ENCODE results near the gene LRRTM2. TPM values are rescaled to one million over a fixed set of nuclear protein-coding genes. Genes with fewer than 3 reads are reported as not detected.

The LRRTM2 gene
- total RNA-seq, 4 donors from 2014 or later, result under 0.01 to 1.4 (median 0.55) TPM; not detected in 1

- no peaks in the 10 kb centered on the region for H3K9me3 ChIP-seq
- no peak for DNase-seq
- H3K27me3 ChIP-seq, result no peaks in the 10 kb centered on the region
- TF ChIP-seq POLR2A (IDR thresholded peaks at IDR 0.05) (no peak), CTCF (IDR thresholded peaks at IDR 0.05) (no peak)
- no peak overlapping the region for H3K27ac ChIP-seq
- intact Hi-C loops (cut with DNase I; ENCODE audit: low total_unique reads), result no loop called here
- no peaks in the 10 kb centered on the region for H3K36me3 ChIP-seq
- no peaks in the 10 kb centered on the region for H3K4me1 ChIP-seq
- no peak overlapping the region for H3K4me3 ChIP-seq
Measured at GRCh38 chr5:138875946-138876345, 811 bp upstream of the LRRTM2 start.

GRCh38 chr5:138875552-138875875, 379 bp upstream of the LRRTM2 start:
- Histone ChIP-seq H3K4me3 (no peak overlapping the region), H3K36me3 (no peaks in the 10 kb centered on the region), H3K27me3 (no peaks in the 10 kb centered on the region), H3K9me3 (no peaks in the 10 kb centered on the region), H3K4me1 (no peaks in the 10 kb centered on the region), H3K27ac (no peak overlapping the region)
- intact Hi-C loops (cut with DNase I; ENCODE audit: low total_unique reads), result no loop called here
- no peak for DNase-seq
- no peak for TF ChIP-seq CTCF (IDR thresholded peaks at IDR 0.05)
- TF ChIP-seq POLR2A (IDR thresholded peaks at IDR 0.05), result no peak

- intact Hi-C loops (cut with DNase I; ENCODE audit: low total_unique reads), result no loop called here
- H3K4me3 ChIP-seq, result no peak overlapping the region
- no peaks in the 10 kb centered on the region for H3K36me3 ChIP-seq
- no peaks in the 10 kb centered on the region for H3K4me1 ChIP-seq
- TF ChIP-seq CTCF (IDR thresholded peaks at IDR 0.05) (no peak), POLR2A (IDR thresholded peaks at IDR 0.05) (no peak)
- no peaks in the 10 kb centered on the region for H3K27me3 ChIP-seq
- no peak overlapping the region for H3K27ac ChIP-seq
- DNase-seq, result no peak
- no peaks in the 10 kb centered on the region for H3K9me3 ChIP-seq
Measured at GRCh38 chr5:138874241-138874640, 894 bp downstream of the LRRTM2 start.

GRCh38 chr5:138873466-138874221, 1.5 kb downstream of the LRRTM2 start:
- no peaks in the 10 kb centered on the region for H3K4me1 ChIP-seq
- H3K27ac ChIP-seq, result no peak overlapping the region

More at GRCh38 chr5:138873466-138874221, 1.5 kb downstream of the LRRTM2 start:
- no peaks in the 10 kb centered on the region for H3K9me3 ChIP-seq
- no peak overlapping the region for H3K4me3 ChIP-seq
- DNase-seq, result no peak
- TF ChIP-seq CTCF (IDR thresholded peaks at IDR 0.05) (no peak), POLR2A (IDR thresholded peaks at IDR 0.05) (no peak)
- H3K36me3 ChIP-seq, result no peaks in the 10 kb centered on the region
- intact Hi-C loops (cut with DNase I; ENCODE audit: low total_unique reads), result no loop called here
- H3K27me3 ChIP-seq, result no peaks in the 10 kb centered on the region

Data from uterus (tissue), 4 donors.